Tibial nerve (tissue), 4 donors: Measurements from ENCODE around the gene PDE3A. TPM values are rescaled to one million over a fixed set of nuclear protein-coding genes. Genes with fewer than 3 reads are reported as not detected.

Experiments
- DNase-seq, 2 donors: peaks; one replicate each; pipeline ENCODE4 v3.0.0-alpha.2; 2019; ENCODE audit warnings: low spot score in 2 of 2
- H3K27ac ChIP-seq, 4 donors: fragments of 200-600 bp; sonication (generic) in 3 of 4; one replicate each; pipeline ENCODE4 v1.5.1; 2017 to 2019; ENCODE audit warnings: mild to moderate bottlenecking in 1 of 4
- H3K27me3 ChIP-seq, 2 donors: fragments of 200-600 bp; sonication (generic) in 1 of 2; one replicate each; pipeline versions ENCODE4 v1.5.1 to v1.6.0; 2017 to 2019
- H3K36me3 ChIP-seq, 3 donors: fragments of 200-600 bp; sonication (generic); one replicate each; pipeline ENCODE4 v1.5.1; 2018 to 2019
- H3K4me1 ChIP-seq, 4 donors: fragments of 200-600 bp; sonication (generic) in 3 of 4; one replicate each; pipeline ENCODE4 v1.5.1; 2017 to 2019
- H3K4me3 ChIP-seq, 4 donors: fragments of 200-600 bp; sonication (generic) in 3 of 4; one replicate each; pipeline ENCODE4 v1.5.1; 2017 to 2019; ENCODE audit warnings: mild to moderate bottlenecking in 1 of 4, moderate library complexity in 1 of 4
- H3K9me3 ChIP-seq, 4 donors: fragments of 200-600 bp; sonication (generic) in 3 of 4; one replicate each; pipeline ENCODE4 v1.5.1; 2017 to 2019
- EP300 ChIP-seq, 2 donors: sonication (generic); formaldehyde crosslinking; IDR thresholded peaks; one replicate each; pipeline ENCODE4 v1.6.1; 2017; ENCODE audit warnings: antibody characterized with exemption in 2 of 2, mild to moderate bottlenecking in 1 of 2
- POLR2A ChIP-seq, 2 donors: fragments of 450-650 bp; IDR thresholded peaks; one replicate each; pipeline ENCODE4 v1.6.1; 2017; ENCODE audit warnings: antibody characterized with exemption in 2 of 2, mild to moderate bottlenecking in 2 of 2, moderate library complexity in 2 of 2
- WGBS, 2 donors: methylation state at CpG; one replicate each; pipeline ENCODE4 v1.1.5; 2018; 5-methylcytosine and 5-hydroxymethylcytosine counted together
- total RNA-seq, 4 donors: library from RNA; depleted of rRNA; stranded (reverse); fragments of >200 nt; gene quantifications; one replicate each; pipeline ENCODE4 v1.1.0, GENCODE V29; 2016
- TF ChIP-seq, protein P1 (sequence below), 5 experiments: fragments of 200-600 bp in 3 of 5; fragments of 450-650 bp in 2 of 5; sonication (generic) in 3 of 5; IDR thresholded peaks; one replicate each; pipeline ENCODE4 v1.5.1; 2016 to 2019; ENCODE audit warnings: antibody characterized with exemption in 5 of 5, mild to moderate bottlenecking in 3 of 5, moderate library complexity in 2 of 5

The PDE3A gene
- total RNA-seq, 4 donors from 2014 or later: 11.4 to 17.6 (median 12.9) TPM

DNA sequence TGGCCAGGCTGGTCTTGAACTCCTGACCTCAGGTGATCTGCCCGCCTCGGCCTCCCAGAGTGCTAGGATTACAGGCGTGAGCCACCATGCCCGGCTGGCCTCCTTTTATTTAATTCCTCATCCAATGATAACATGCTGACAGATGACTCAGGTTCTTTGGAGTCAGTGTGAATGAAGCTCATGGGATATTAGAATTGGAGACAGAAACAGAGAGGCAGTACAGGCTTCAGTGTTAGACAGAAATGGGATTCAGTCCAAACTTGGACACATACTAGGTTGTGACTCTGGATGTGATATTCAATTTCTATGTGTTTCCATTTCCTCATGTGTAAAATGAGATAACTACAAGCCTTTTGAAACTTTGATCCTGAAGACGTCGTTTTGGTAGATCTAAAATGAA lies 47.3 kb downstream of the PDE3A start:
- WGBS, 2 donors: 60 to 68% methylated on average over 6 of the region's 6 CpGs
- H3K27me3 ChIP-seq: no peaks in the 10 kb centered on the region
- TF ChIP-seq, protein P1, sequence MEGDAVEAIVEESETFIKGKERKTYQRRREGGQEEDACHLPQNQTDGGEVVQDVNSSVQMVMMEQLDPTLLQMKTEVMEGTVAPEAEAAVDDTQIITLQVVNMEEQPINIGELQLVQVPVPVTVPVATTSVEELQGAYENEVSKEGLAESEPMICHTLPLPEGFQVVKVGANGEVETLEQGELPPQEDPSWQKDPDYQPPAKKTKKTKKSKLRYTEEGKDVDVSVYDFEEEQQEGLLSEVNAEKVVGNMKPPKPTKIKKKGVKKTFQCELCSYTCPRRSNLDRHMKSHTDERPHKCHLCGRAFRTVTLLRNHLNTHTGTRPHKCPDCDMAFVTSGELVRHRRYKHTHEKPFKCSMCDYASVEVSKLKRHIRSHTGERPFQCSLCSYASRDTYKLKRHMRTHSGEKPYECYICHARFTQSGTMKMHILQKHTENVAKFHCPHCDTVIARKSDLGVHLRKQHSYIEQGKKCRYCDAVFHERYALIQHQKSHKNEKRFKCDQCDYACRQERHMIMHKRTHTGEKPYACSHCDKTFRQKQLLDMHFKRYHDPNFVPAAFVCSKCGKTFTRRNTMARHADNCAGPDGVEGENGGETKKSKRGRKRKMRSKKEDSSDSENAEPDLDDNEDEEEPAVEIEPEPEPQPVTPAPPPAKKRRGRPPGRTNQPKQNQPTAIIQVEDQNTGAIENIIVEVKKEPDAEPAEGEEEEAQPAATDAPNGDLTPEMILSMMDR (IDR thresholded peaks at IDR 0.05): no peak
- TF ChIP-seq EP300 (IDR thresholded peaks at IDR 0.05) (no peak), POLR2A (IDR thresholded peaks at IDR 0.05) (no peak)
- peaks cover 0 to 11% (median 0%) of the 10 kb centered on the region in 4 donors for H3K4me1 ChIP-seq
- no peaks in the 10 kb centered on the region for H3K36me3 ChIP-seq
- no peak for DNase-seq
- no peaks in the 10 kb centered on the region for H3K9me3 ChIP-seq
- no peak overlapping the region for H3K4me3 ChIP-seq
- no peak overlapping the region for H3K27ac ChIP-seq

DNA sequence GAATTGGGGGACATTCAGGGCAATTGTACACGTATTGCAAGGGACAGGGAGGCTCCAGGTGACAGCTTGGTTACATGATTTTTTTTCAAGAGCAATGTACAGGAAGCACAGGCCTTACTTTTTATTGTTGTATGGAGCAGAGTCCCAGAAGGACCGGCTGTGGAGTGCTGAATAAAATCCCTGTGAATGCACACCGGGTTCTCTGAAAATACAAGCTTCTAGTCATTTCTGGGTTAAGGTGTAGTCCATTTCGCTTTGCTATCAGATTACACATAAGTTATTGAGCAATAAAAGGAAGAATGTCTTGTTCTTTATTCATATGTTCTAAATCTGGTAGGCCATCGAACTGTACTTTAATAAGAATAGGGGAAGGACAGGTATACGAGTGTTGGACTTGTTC lies 52.2 kb downstream of the PDE3A start:
- 80 to 85% methylated on average over 6 of the region's 6 CpGs for WGBS, 2 donors
- Histone ChIP-seq H3K27ac (no peak overlapping the region), H3K9me3 (no peaks in the 10 kb centered on the region)

DNA sequence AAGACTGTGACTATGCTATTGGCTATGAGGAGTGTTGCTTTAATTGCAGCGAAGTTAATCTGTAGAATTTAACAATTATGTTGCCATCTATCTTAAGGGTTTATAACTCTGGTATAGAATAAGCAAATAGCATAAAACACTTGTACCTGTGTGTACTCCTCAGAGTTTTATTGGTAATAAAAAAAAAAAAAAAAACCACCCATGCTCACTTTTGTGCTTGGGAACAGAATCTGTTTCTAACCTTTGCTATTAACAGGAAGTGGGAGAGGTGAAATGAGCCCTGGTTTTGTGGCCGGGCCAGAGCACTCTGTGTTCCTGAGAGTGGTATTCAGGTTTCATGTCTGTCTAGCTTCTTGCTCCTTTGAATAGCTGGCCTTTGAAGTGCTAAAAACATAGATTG lies 53.1 kb downstream of the PDE3A start:
- no peak for DNase-seq
- no peaks in the 10 kb centered on the region for H3K9me3 ChIP-seq
- no peaks in the 10 kb centered on the region for H3K27me3 ChIP-seq
- no peak overlapping the region for H3K4me3 ChIP-seq
- TF ChIP-seq EP300 (IDR thresholded peaks at IDR 0.05) (no peak), POLR2A (IDR thresholded peaks at IDR 0.05) (no peak)
- TF ChIP-seq, protein P1 (IDR thresholded peaks at IDR 0.05): no peak
- 73 to 90% methylated on average over 2 of the region's 2 CpGs for WGBS, 2 donors
- H3K36me3 ChIP-seq: no peaks in the 10 kb centered on the region
- no peak overlapping the region for H3K27ac ChIP-seq
- H3K4me1 ChIP-seq: peaks cover 0 to 7% (median 0%) of the 10 kb centered on the region in 4 donors

More for the DNA sequence above, 52.2 kb downstream of the PDE3A start:
- TF ChIP-seq POLR2A (IDR thresholded peaks at IDR 0.05): no peak
- Histone ChIP-seq H3K4me3 (no peak overlapping the region), H3K4me1 (peaks cover 0 to 6% (median 0%) of the 10 kb centered on the region in 4 donors), H3K27me3 (no peaks in the 10 kb centered on the region), H3K36me3 (no peaks in the 10 kb centered on the region)
- no peak for DNase-seq

DNA sequence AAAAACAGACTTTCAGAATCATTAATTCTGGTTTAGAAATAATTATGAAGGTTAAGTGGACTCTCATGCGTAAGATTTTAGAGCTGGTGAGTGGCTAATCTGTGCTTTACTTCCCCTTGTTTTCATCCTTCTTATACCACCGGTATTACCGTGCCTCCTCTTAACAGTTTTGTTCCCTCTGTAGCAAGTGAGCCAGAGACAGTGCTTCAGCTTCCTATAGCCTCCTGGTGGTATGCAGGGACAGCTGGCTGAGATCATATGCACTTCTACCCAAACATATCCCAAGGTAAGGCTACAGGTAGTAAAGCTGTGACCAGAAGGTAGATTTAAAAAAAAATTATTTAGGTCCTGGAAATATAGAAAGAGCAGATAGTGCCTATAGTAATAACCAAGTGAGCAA lies 55.2 kb downstream of the PDE3A start:
- WGBS, 2 donors: 55 to 56% methylated on average over 3 of the region's 3 CpGs
- TF ChIP-seq POLR2A (IDR thresholded peaks at IDR 0.05) (no peak), EP300 (IDR thresholded peaks at IDR 0.05) (no peak)
- TF ChIP-seq, protein P1 (IDR thresholded peaks at IDR 0.05): no peak

DNA sequence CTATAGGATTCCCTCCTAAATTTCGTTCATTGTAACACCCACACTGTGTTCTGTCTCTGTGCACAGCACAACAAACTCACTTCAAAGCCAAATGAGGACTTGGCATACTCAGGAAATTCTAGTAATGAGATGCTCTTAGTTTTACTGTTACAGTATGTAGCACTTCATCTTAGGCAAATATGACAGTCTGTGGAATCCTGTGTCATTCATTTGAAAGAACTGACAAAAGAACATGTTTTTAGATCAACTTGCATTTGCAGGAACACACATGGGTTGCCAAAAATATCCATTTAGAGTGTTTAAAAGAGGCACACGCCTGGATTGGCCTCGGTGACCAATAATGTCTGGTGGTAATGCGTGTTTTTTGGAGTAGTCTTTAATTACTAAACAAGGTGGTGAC lies 56.5 kb downstream of the PDE3A start:
- DNase-seq: no peak
- Histone ChIP-seq H3K36me3 (no peaks in the 10 kb centered on the region), H3K27ac (no peak overlapping the region), H3K4me3 (no peak overlapping the region), H3K27me3 (no peaks in the 10 kb centered on the region), H3K9me3 (no peaks in the 10 kb centered on the region), H3K4me1 (peaks cover 0 to 3% (median 0%) of the 10 kb centered on the region in 4 donors)
- TF ChIP-seq, protein P1 (IDR thresholded peaks at IDR 0.05): no peak
- TF ChIP-seq POLR2A (IDR thresholded peaks at IDR 0.05): no peak
- no peak for TF ChIP-seq EP300 (IDR thresholded peaks at IDR 0.05)
- WGBS, 2 donors: 76 to 82% methylated on average over 4 of the region's 4 CpGs

More for the DNA sequence above, 55.2 kb downstream of the PDE3A start:
- Histone ChIP-seq H3K36me3 (no peaks in the 10 kb centered on the region), H3K27ac (no peak overlapping the region), H3K27me3 (no peaks in the 10 kb centered on the region), H3K9me3 (no peaks in the 10 kb centered on the region), H3K4me1 (peaks cover 0 to 3% (median 0%) of the 10 kb centered on the region in 4 donors), H3K4me3 (no peak overlapping the region)
- DNase-seq: no peak

DNA sequence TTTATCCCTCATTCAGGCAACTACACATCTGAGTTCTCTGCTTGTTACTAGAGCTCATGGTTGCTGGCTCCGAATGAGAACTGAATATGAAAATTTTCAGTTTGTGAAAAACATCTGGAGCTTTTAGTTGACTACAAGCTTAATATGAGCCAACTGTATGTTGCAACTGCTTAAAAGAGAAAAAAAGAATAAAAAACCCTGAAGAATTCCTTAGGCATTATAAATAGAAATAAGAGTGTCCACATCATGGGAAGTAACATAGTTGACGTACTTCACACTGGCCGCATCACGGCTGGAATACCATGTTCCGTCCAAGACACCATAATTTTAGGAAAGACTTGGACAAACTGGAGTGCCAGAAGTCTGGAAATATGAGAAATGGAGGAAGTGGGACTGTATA lies 57.9 kb downstream of the PDE3A start:
- Histone ChIP-seq H3K9me3 (no peaks in the 10 kb centered on the region), H3K36me3 (no peaks in the 10 kb centered on the region), H3K4me1 (peaks cover 0 to 3% (median 0%) of the 10 kb centered on the region in 4 donors), H3K4me3 (no peak overlapping the region), H3K27me3 (no peaks in the 10 kb centered on the region), H3K27ac (peak overlapping the region in 2 of 4 donors; percentile 50 to 59)
- DNase-seq: peak; percentile 15 to 30
- WGBS, 2 donors: 52 to 72% methylated on average over 5 of the region's 5 CpGs
- TF ChIP-seq EP300 (IDR thresholded peaks at IDR 0.05) (peak; percentile 76 to 84), POLR2A (IDR thresholded peaks at IDR 0.05) (no peak)
